Activated CD8-positive, alpha-beta memory T cell treated with anti-CD3 and anti-CD28 coated beads, Interleukin-2, amount 50 U/mL, for 24 hours (primary cell): ENCODE results near the gene SERPINA6.
"Not testable (repeated sequence)": the region's sequence is repeated elsewhere in the genome, so short reads cannot be mapped to it uniquely, and the experiment has no call there.

Source experiments
- DNase-seq: peaks from one replicate; pipeline ENCODE4 v3.0.0-alpha.2; 2020; ENCODE audit errors: extremely low read depth

Gene SERPINA6

GRCh38 chr14:94328196-94328595 is 5.1 kb upstream of the SERPINA6 start:
- DNase-seq = no peak

- DNase-seq = no peak
Measured at GRCh38 chr14:94321421-94322271, 1.5 kb downstream of the SERPINA6 start.

GRCh38 chr14:94320243-94320642 is 2.9 kb downstream of the SERPINA6 start:
- DNase-seq = no peak

GRCh38 chr14:94317259-94317658 is 5.9 kb downstream of the SERPINA6 start:
- DNase-seq = no peak

DNA sequence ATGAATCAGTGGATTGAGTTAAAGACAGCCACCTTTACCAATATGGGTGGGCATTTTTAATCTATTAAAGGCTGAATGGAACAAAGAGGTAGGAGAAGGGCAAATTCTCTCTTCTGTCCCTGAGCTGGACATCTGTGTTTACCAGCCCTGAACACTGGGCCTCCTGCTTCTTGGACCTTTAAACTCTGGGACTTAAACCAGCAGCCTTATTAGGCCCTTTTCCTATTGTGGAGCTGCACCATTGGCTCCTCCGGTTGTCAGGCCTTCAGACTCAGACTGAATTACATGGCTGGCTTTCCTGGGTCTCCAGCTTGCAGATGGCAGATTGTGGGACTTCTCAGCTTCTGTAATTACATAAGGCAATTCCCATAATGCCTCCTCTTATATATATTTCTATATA is 6.4 kb downstream of the SERPINA6 start:
- DNase-seq = no peak

DNA sequence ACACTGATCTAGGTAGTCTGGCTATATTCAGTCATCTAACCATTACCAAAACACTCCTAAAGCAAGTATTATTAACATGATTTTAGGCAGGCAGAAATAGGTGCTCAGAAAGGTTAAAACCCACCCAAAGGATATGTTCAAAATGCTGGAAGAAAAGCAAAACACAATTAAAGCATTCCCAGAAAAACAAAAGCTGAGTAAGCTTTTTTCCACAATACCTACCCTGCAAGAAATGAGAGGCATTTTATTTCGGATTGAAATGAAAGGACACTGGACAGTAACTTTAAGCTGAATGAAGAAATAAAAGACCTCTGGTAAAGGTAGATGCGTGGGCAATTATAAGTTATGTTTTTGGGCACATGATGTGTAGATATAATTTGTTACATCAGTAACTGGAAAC is 8.2 kb downstream of the SERPINA6 start:
- no peak for DNase-seq

DNA sequence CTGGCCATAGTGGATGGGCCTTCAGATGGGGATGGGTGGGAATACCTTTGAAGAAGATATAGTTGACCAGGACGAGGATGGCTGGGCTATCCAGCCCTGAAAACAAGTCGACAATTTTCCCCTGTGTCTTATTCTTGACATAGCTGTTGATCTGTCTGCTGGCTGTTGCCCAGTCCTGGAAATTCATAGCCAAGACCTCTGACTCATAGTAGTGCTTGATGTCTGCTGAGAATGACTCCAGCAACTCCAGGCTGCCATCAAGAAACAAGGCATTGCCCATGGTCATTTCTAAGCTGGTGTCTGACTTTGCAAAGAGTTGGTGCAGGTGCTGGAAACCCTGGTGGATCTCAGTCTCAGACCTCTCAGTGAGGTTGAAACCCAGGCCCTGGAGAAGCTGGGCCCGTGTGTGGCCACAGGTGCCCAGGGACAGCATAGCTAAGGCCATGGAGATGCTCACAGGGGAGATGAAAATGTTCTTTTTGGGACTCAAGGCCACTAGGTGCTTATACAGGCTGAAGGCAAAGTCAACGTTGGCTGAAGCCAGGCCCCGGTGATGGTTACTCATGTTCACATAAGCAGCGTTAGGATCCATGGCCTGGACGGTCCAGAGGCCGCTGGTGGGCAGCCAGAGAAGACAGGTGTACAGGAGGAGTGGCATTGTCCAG is 9.0 kb downstream of the SERPINA6 start:
- no peak for DNase-seq

GRCh38 chr14:94312481-94313246 is 10.5 kb downstream of the SERPINA6 start:
- no peak for DNase-seq

GRCh38 chr14:94310248-94310647 is 12.9 kb downstream of the SERPINA6 start:
- no peak for DNase-seq

DNA sequence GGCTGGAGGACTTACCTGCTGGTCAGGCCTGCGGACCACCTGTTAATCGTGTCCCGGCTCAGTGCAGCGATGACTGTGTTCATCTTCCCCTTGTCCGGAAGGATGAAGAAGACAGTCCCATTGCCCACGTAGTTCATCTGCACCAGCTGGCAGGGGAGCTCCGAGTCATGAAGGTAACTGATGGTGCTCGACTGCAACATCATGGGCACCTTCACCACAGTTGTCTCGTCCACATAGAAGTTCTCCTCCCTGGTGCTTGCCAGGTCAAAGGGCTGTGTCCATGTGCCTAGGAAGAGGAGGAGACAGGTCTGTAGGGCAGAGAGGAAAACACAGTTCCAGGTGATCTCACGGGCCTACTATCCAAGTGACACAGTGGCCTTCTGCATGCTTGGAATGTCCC is 13.4 kb downstream of the SERPINA6 start:
- no peak for DNase-seq

DNA sequence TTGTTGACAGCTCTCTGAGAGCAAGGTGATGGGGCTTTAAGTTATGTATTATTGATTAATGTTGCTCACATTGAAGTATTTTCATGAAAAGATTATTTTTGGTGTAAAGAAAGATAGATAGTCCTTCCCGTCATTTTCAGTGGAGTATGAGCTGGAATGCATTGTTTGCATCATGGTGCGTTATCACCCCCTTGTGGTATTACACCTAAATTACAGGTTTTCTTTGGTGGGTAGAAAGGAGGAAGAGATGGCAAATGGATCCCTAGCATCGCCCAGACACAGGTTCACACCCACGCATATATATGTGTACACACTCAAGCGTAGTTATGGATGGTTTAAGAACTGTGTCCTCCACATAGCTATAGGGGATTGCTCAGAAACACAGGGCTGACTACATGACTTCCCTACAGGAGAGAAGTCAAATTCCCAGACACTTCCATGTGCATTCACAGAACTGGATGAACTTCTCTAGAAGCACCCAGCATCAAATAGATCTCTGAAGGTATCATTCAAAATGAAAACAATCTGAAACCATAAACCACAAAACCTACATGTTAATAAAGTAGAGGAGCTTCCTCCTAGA is 15.6 kb downstream of the SERPINA6 start:
- no peak for DNase-seq

DNA sequence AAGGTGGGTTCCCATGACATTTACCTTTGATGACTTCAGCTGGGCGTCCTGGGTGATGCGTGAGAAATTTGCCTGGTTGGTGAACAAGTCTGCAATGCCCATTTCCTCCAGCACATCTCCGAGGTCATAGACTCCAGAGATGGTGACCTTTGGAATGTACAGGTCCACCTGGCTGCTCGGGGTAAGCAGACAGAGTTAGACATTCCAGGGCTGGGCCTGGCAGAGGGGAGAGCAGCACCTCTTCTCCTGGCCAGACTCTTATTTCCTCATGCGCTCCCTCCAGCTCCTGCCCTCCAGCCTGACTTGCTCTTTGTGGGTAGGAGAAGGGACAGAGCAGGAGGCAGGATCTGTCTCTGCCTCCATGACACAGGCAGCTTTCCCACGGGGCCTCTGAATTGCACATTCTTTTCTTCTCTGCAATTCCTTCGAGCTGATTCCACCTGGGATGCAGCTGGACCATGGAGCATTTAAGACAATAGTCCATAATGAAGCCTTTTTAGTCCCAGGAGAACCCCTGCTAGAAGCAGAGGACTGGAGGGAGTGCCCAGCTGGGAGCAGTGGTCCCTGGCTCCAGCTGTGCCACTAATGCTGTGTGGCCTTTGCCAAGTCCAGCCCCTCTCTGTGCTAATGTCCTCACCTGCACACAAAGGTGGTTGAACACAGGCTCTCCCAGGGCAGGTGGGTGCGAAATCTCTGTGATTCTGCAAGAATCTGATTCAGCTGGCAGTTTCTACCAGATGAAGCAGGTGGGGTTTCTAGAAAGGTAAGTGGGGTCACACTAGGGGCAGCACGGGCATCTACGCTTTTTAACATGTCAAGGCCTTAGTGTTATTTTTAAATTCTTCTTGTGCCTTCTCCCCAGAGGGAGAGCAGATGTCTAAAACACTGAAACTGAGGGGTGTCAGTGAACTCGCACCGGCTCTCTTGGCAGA is 16.8 kb downstream of the SERPINA6 start:
- no peak for DNase-seq

DNA sequence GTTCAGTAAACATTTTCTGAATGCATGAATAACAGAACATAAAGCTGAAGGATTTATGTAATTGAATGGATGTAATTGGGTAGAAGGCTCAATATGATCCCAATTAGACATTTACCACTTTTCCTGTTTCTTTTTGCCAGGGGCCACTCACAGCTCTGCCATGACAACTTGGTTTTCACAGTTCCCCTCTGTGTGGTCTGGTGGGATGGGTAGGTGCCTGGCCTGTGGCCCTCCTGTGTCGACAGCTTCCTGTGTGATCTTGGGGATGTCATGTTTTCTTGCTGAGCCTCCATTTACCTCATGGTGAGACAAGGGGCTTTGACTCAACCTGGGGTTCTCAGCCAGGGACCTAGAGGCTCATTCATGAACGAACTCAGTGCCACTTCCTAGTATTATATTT is 17.5 kb downstream of the SERPINA6 start:
- no peak for DNase-seq

DNA sequence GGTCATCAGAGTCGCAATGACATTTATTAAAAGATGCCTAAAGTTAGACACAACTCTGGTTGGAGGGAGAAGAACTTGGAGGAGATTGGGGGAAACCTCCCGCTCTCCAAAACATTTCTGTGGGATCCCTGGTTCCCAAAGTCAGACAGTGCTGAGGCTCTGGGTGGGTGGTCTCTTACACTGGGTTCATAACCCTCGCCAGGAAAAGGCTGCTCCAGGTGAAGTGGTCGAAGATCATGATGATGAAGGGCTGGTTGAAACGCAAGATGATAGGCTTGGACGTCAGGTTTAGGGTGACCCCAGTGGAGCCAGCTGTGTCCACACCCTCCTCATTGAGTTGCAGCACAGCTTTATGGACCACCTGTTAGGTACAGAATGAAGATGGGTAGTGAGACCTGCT is 18.9 kb downstream of the SERPINA6 start:
- no peak for DNase-seq

DNA sequence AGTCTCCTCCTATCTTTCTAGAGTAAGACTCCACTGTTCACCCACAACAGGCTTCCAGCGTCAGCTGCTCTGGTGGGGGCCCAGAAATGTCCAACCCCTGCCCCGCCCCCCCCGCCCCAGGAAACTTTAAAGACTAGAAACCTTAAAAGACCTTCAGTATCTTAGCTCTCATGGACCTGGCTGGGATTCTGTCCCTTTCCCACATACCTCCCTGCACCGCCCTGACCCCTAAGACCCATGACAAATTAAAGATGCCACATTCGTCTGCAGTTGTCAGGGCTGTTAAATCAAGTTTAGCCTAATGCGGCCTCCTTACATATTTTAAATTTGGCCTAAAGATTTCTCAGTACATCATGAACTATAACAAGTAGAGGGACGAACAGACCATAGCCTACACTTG is 20.0 kb downstream of the SERPINA6 start:
- no peak for DNase-seq

GRCh38 chr14:94298130-94298529 is 25.0 kb downstream of the SERPINA6 start:
- DNase-seq = no peak

DNA sequence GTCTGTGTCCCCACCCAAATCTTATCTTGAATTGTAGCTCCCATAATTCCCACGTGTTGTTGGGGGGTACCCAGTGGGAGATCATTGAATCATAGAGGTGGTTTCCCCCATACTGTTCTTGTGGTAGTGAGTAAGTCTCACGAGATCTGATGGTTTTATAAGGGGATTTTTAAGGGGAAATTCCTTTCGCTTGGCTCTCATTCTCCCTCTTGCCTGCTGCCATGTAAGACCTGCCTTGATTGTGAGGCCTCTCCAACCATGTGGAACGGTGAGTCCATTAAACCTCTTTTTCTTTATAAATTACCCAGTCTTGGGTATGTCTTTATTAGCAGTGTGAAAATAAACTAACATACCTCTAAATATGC is 27.0 kb downstream of the SERPINA6 start:
- not testable (repeated sequence) for DNase-seq

GRCh38 chr14:94295360-94296180 is 27.6 kb downstream of the SERPINA6 start:
- DNase-seq = no peak

GRCh38 chr14:94293578-94293924 is 29.6 kb downstream of the SERPINA6 start:
- no peak for DNase-seq

DNA sequence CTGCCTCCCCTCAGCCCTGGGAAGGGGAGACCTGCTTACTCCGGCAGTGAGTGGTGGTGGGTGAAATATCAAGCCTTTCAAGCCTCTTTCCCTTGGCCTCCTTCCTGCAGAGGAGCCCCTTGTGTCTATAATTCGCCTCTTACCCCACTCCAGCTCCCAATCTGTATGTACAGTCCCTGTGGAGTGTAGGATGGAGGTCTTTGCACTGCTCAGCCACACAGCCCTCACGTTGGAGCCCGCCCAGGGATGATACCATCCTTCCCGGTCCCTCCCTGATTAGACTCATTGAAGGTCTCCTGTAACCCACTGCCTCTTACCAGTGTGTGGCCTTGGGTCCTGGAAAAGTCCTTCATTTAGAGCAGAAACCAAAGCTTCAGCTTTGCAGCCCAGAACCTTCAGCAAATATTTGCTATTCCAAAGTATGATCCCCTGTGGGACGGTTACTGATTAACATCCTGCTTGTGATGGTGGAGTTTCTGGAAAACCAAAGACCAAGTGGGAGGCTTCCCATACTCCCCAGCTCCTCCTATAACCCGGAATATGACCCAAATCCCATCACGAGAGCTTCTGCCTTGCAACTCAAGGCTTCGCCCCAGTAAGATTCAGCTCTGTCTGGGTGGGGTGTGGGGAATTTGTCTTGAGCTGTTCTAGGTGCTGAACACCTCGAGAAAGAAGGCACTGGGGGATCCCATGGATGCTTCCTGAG is 30.1 kb downstream of the SERPINA6 start, which contains the start of gene SERPINA10:
SERPINA10 (minus strand) TSS at position 397 of the 706 bp plus-strand sequence. CDS start 2,675 bp downstream, outside the sequence.
- no peak for DNase-seq
